ENCODE data around the gene LRFN2.

Gene LRFN2

GRCh38 chr6:40586369-40587201 lies 579 bp downstream of the LRFN2 start:
- DNase-seq (ENCODE audit: low spot score) = no peak

GRCh38 chr6:40585651-40586269 lies 1.4 kb downstream of the LRFN2 start:
- DNase-seq (ENCODE audit: low spot score) = no peak

GRCh38 chr6:40585223-40585622 lies 1.9 kb downstream of the LRFN2 start:
- no peak for DNase-seq (ENCODE audit: low spot score)

- no peak for DNase-seq (ENCODE audit: low spot score)
Measured at GRCh38 chr6:40584741-40585140, 2.4 kb downstream of the LRFN2 start.

GRCh38 chr6:40583709-40584108 lies 3.5 kb downstream of the LRFN2 start:
- DNase-seq (ENCODE audit: low spot score) = no peak

GRCh38 chr6:40582892-40583291 lies 4.3 kb downstream of the LRFN2 start:
- DNase-seq (ENCODE audit: low spot score) = no peak

GRCh38 chr6:40579101-40579500 lies 8.1 kb downstream of the LRFN2 start:
- no peak for DNase-seq (ENCODE audit: low spot score)

GRCh38 chr6:40577672-40578071 lies 9.5 kb downstream of the LRFN2 start:
- no peak for DNase-seq (ENCODE audit: low spot score)

- no peak for DNase-seq (ENCODE audit: low spot score)
Measured at GRCh38 chr6:40573221-40573620, 13.9 kb downstream of the LRFN2 start.

GRCh38 chr6:40569162-40569910 lies 17.8 kb downstream of the LRFN2 start:
- no peak for DNase-seq (ENCODE audit: low spot score)

- no peak for DNase-seq (ENCODE audit: low spot score)
Measured at GRCh38 chr6:40568062-40568708, 19.0 kb downstream of the LRFN2 start.

- DNase-seq (ENCODE audit: low spot score) = no peak
Measured at GRCh38 chr6:40563111-40563510, 24.1 kb downstream of the LRFN2 start.

GRCh38 chr6:40559056-40559455 lies 28.1 kb downstream of the LRFN2 start:
- DNase-seq (ENCODE audit: low spot score) = no peak

- DNase-seq (ENCODE audit: low spot score) = no peak
Measured at GRCh38 chr6:40558102-40558501, 29.1 kb downstream of the LRFN2 start.

GRCh38 chr6:40556881-40557280 lies 30.3 kb downstream of the LRFN2 start:
- no peak for DNase-seq (ENCODE audit: low spot score)

GRCh38 chr6:40556023-40556422 lies 31.1 kb downstream of the LRFN2 start:
- no peak for DNase-seq (ENCODE audit: low spot score)

- no peak for DNase-seq (ENCODE audit: low spot score)
Measured at GRCh38 chr6:40555092-40555491, 32.1 kb downstream of the LRFN2 start.

GRCh38 chr6:40552941-40553340 lies 34.2 kb downstream of the LRFN2 start:
- no peak for DNase-seq (ENCODE audit: low spot score)

GRCh38 chr6:40551966-40552505 lies 35.1 kb downstream of the LRFN2 start:
- DNase-seq (ENCODE audit: low spot score) = no peak

GRCh38 chr6:40550202-40551101 lies 36.7 kb downstream of the LRFN2 start:
- DNase-seq (ENCODE audit: low spot score) = no peak

GRCh38 chr6:40545954-40546353 lies 41.2 kb downstream of the LRFN2 start:
- no peak for DNase-seq (ENCODE audit: low spot score)

Measured in left forelimb (tissue), 1 donor.